ENCODE results near the gene PVR.
"Not testable (repeated sequence)": the region's sequence is repeated elsewhere in the genome, so short reads cannot be mapped to it uniquely, and the experiment has no call there.

Gene PVR

DNA sequence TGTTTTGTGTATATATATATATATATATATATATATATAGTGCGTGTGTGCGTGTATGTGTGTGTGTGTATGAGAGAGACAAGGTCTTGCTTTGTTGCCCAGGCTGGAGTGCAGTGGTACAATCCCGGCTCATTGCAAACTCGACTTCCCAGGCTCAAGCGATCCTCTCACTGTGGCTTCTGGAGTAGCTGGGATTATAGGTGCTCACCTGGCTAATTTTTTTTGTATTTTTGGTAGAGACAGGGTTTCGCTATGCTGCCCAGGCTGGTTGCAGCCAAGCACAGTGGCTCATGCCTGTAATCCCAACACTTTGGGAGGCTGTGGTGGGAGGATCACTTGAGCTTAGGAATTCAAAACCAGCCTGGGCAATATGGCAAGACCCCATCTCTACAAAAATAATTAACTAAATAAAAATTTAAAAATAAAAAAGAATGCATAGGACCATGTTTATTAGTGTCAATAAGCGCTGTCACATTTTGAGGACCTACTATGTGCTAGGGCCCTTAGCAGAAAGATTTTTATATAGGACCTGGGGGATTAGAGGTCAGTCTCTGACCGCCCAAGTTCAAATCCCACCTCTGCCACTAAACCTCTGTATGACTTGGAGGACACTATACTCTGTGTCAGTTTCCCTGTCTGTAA is 1.8 kb downstream of the PVR start:
- no peak for DNase-seq (ENCODE audit: low read depth in 2 of 2)

DNA sequence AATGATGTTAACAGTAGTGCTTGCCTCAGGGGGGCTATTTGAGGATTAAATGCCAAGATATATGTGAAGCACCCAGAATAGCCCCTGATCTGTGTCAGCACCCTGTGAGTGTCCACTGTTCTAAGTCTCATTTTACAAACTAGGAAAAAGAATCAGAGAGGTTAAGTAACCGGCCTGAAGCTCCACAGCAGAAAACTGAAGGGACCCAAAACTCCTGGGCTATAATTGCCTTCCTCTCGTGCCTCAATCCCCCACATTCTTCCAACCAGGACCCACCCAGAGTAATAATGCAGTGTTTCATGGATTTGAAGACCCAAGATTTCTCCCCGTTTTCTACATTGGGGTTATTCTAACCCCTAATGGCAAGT is 2.3 kb downstream of the PVR start:
- no peak for DNase-seq (ENCODE audit: low read depth in 2 of 2)

- DNase-seq (ENCODE audit: low read depth in 2 of 2): no peak
Observed at GRCh38 chr19:44647144-44647543, 3.4 kb downstream of the PVR start.

DNA sequence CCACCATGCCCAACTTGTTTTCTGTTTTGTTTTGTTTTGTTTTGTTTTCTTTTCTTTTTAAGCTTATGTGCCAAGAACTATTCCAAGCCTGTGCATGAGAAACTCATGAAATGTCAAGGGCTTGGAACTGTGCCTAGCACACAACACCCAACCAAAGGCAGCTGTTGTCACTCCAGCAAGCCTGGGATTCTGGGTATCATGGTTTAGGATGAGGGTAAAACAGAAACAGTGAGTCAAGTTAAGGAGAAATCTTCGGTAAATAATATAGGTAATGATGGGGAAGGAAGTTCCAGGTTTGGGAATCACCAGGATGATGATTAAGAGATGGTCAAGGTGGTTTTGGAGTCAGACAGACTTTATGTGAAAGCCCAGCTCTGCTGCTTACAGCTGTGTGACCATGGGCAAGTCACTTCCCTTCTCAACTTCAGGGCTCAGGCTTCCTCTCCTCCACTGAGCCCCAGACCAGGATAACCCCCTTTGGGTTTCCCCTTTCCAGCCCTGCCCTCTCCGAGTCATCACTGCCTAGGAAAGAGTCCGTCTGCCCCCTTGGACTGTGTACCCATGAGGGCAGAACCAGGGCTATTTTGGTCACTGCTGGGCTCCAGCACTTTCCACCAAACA is 5.0 kb downstream of the PVR start:
- no peak for DNase-seq (ENCODE audit: low read depth in 2 of 2)

DNA sequence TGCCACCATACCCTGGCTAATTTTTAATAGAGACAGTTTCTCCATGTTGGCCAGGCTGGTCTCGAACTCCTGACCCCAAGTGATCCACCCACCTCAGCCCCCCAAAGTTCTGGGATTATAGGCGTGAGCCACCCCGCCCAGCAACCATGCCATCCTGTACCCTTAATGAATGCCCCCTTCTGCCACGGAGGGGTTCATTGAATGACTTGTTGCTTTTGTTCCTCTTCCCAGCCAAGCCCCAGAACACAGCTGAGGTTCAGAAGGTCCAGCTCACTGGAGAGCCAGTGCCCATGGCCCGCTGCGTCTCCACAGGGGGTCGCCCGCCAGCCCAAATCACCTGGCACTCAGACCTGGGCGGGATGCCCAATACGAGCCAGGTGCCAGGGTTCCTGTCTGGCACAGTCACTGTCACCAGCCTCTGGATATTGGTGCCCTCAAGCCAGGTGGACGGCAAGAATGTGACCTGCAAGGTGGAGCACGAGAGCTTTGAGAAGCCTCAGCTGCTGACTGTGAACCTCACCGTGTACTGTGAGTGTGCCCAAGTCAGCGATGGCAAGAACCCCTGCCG is 6.0 kb downstream of the PVR start:
- no peak for DNase-seq (ENCODE audit: low read depth in 2 of 2)

GRCh38 chr19:44653343-44653742 is 9.6 kb downstream of the PVR start:
- DNase-seq (ENCODE audit: low read depth in 2 of 2): no peak

GRCh38 chr19:44653977-44654774 is 10.5 kb downstream of the PVR start:
- peak; percentile 63 for DNase-seq (ENCODE audit: low read depth in 2 of 2)

- DNase-seq (ENCODE audit: low read depth in 2 of 2): peak; percentile 61 to 77
Observed at GRCh38 chr19:44657211-44657921, 13.7 kb downstream of the PVR start.

GRCh38 chr19:44658069-44658733 is 14.5 kb downstream of the PVR start:
- no peak for DNase-seq (ENCODE audit: low read depth in 2 of 2)

DNA sequence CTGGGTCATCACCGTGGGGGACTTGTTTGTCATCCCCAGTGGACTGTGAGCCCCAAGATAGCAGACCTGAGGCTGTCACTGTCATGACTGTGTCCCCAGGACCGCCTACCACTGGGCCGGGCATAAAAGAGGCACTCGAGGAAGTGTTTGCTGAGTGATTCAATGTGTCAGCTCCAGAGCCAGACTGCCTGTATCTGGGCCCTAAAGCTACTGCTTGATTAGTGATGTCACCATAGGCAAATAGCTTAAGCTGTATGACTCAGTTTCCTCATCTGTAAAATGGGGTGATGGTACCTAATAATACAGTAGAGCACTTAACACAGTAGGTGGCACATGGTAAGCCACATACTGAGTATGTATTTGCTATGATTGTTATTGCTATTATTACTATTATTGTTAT is 16.4 kb downstream of the PVR start:
- no peak for DNase-seq (ENCODE audit: low read depth in 2 of 2)

- DNase-seq (ENCODE audit: low read depth in 2 of 2): no peak
Observed at GRCh38 chr19:44661205-44661604, 17.5 kb downstream of the PVR start.

DNA sequence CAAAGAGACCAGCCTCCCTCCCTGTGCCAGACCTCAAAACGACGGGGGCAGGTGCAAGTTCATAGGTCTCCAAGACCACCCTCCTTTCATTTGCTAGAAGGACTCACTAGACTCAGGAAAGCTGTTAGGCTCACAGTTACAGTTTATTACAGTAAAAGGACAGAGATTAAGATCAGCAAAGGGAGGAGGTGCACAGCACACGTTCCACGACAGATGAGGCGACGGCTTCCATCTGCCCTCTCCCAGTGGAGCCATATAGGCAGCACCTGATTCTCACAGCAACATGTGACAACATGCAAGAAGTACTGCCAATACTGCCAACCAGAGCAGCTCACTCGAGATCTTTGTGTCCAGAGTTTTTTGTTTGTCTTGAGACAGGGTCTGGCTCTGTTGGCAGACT is 18.2 kb downstream of the PVR start:
- DNase-seq (ENCODE audit: low read depth in 2 of 2): no peak

DNA sequence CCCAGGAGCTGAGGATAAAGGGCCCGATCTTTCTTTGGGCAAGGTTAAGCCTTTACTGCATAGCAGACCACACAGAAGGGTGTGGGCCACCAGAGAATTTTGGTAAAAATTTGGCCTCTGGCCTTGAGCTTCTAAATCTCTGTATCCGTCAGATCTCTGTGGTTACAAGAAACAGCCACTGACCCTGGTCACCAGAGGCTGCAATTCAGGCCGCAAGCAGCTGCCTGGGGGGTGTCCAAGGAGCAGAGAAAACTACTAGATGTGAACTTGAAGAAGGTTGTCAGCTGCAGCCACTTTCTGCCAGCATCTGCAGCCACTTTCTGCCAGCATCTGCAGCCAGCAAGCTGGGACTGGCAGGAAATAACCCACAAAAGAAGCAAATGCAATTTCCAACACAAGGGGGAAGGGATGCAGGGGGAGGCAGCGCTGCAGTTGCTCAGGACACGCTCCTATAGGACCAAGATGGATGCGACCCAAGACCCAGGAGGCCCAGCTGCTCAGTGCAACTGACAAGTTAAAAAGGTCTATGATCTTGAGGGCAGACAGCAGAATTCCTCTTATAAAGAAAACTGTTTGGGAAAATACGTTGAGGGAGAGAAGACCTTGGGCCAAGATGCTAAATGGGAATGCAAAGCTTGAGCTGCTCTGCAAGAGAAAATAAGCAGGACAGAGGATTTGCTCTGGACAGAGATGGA is 19.1 kb downstream of the PVR start:
- no peak for DNase-seq (ENCODE audit: low read depth in 2 of 2)

DNA sequence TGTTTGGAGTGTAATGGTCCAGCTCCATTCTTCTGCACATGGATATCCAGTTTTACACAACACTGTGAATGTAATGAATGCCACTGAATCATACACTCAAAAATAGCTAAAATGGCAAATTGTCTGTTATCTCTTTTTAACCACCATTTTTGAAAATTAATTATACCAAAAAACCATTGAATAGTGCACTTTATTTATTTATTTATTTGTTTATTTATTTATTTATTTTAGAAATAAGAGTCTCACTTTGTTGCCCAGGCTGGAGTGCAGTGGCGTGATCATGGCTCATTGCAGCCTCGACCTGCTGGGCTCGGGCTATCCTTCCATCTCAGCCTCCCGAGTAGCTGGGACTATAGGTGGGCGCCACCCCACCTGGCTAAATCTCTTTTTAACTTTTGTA is 20.3 kb downstream of the PVR start:
- DNase-seq (ENCODE audit: low read depth in 2 of 2): no peak

DNA sequence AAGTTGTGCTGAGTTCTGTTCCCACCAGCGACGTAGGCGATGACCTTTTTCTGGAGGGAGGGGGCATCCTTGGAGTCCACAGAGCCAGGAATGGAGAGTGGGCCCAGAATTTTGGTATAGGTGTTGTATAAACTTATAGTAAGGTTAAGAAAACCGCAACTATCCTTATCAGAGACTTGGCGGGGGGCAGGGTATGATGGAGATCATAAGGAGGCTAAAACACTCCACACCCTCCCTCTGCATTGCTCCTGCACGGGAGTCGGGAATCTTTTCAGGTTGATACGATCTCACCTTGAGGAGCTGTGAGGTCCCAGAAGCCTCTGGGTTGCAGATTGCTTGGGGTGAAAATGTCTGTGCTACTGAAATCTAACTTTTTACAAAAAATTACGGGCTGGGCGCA is 21.3 kb downstream of the PVR start:
- DNase-seq (ENCODE audit: low read depth in 2 of 2): no peak

DNA sequence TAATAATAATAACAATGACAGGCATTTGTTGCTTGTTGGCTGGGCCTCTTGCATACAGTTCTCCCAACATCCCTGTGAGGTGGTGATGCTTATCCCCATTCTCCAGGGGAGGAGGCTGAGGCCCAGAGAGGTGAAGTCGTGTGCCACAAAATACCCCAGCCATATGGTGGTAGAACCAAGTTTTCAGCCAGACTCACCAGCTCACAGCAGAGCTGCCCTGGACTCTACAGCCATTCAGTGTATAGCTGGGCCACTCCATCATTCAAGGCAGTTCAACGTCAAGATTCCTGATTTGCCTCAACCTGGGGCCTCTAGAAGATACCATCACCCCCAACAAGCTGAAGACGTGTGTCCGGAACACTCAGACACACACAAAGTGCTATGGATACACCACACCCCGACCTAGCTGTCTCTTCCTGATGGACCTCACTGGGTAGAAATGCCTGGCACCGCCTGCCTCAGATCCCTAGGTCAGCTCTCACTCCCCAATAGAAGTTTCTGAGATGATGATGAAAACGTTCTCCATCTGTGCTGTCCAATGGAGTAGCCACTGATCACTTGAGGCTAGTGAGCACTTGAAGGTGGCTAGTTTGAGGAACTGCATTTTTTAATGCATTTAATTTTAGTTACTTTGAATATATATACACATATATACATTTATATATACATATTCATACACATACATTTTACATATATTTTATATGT is 23.3 kb downstream of the PVR start:
- DNase-seq (ENCODE audit: low read depth in 2 of 2): no peak

DNA sequence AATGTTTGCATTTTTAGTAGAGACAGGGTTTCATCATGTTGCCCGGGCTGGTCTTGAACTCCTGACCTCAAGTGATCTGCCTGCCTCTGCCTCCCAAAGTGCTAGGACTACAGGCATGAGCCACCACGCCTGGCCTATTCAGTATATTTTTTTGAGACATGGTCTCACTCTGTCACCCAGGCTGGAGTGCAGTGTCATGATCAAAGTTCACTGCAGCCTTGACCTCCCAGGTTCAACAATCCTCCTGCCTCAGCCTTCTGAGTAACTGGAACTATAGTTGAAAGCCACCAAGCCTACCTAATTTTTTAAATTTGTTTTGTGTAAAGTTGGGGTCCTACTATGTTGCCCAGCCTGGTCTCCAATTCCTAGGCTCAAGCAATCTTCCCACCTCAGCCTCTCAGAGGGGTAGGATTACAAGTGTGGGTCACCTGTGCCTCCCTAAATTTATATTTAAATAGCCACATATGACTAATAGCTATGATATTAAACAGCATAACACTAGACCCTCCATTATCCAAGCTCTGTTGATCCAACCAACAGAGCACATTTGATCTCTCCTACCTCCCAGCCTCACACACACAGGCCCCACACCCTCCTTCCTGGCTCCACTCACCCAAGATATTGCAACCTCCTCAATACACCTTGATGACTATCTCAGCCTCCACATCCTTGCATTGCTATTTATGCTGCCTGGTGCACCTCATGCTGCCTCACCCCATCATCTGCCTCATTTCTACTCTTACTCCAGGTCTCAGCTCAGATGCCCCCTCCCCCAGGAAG is 25.5 kb downstream of the PVR start:
- DNase-seq (ENCODE audit: low read depth in 2 of 2): no peak

GRCh38 chr19:44670027-44670426 is 26.3 kb downstream of the PVR start:
- DNase-seq (ENCODE audit: low read depth in 2 of 2): not testable (repeated sequence)

DNA sequence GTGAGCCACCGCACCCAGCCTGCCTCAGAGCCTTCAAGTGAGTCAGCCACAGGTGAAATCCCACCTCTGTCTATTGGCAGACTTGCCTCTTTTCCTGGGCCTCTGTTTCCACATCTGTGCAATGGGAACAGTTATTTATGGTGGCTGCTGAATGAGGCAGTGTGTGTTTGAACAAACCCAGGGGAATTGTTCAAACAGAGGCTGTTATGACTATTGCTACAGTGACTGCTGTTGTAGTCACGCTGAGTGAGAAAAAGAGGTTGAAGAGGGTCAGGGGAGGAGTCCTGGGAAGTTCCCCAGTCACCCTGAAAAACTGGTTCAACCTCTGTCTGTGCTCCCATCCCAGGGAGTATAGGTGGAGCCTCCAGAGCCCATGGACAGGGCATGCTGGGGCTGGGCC is 27.7 kb downstream of the PVR start, which contains the start of gene CEACAM19:
TSS of gene CEACAM19 (plus strand) at position 83 of the 400 bp plus-strand sequence. CDS start 450 bp downstream, outside the sequence.
- DNase-seq (ENCODE audit: low read depth in 2 of 2): no peak
